Right forelimb (tissue), 1 donor: ENCODE measurements around the gene TK2.
"Not testable (repeated sequence)": the region's sequence is repeated elsewhere in the genome, so short reads cannot be mapped to it uniquely, and the experiment has no call there.

Source experiments
- DNase-seq: peaks from one replicate; pipeline ENCODE4 v3.0.0-alpha.2; 2018

Gene TK2

GRCh38 chr16:66481081-66481942 is 68.6 kb downstream of the TK2 start:
- DNase-seq = peak; percentile 34

GRCh38 chr16:66480265-66481080 is 69.4 kb downstream of the TK2 start:
- DNase-seq = no peak

DNA sequence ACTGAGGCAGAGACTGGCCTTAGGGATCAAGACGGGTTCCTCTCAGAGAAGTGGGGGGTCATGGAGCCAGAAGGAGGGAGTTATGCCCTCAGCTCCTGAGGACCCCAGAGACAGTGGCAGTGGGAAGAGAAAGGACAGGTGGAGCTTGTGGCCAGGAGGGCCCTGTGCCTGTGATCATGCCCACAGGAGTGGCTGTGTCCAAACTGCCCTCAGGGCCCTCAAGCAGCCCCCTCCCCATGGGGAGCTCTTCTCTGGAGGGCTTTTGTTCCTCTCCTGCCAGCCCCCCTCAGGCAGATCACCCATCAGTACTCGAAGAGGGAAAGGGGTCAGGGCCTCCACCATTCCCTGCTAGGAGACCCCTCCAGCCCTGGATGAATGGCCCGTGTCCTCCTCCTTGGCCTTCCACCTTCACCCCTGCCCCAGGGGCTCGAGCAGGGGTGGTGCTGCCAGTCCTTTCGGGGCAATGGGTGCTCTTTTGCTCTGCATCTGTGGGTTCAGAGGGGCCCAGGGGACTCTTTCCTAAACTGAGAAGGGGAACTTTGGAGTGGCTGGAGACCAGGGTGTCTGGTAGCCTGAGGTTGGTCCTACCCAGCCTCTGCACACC is 70.2 kb downstream of the TK2 start:
- no peak for DNase-seq

- peak; percentile 69 for DNase-seq
Observed at GRCh38 chr16:66478733-66479511, 71.0 kb downstream of the TK2 start.

GRCh38 chr16:66477028-66477515 is 72.8 kb downstream of the TK2 start:
- DNase-seq = no peak

- no peak for DNase-seq
Observed at GRCh38 chr16:66476328-66477027, 73.4 kb downstream of the TK2 start.

GRCh38 chr16:66475232-66475631 is 74.7 kb downstream of the TK2 start:
- no peak for DNase-seq

GRCh38 chr16:66474750-66475199 is 75.1 kb downstream of the TK2 start:
- no peak for DNase-seq

- DNase-seq = no peak
Observed at GRCh38 chr16:66473654-66474519, 76.0 kb downstream of the TK2 start.

GRCh38 chr16:66473051-66473571 is 76.8 kb downstream of the TK2 start:
- no peak for DNase-seq

DNA sequence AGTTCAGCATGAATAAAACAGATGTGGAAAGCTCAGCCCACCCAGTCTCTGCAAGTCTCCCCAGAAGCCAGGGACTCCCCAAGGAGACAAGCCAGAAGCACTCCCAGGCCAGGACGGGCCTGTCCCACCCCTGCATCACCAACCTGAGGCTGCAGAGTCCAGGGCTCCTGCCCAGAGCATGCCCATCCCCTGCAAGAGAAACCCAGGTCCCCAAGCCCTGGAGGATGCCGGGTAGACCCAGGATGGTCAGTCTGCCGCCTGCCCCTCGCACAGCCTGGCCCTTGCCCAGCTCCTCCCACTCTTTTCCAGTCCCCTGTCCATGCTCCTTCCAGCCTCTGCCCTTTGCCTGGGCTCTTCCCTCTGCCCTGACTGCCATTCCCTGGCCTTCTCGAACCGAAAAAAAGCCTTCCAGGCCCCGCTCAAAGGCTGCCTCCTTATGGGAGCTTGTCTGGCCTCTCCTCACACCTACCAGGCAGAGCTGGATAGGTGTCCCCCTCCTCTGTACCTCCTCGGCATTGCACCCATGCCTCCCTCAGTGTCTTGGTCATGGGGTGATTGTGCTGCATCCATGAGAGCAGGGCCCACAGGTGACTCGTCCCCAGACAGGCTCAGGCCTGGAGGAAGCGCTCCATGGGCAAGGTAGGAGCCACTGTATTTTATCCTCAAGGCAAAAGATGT is 78.1 kb downstream of the TK2 start:
- DNase-seq = no peak

- DNase-seq = no peak
Observed at GRCh38 chr16:66471264-66471663, 78.7 kb downstream of the TK2 start.

GRCh38 chr16:66470556-66470955 is 79.4 kb downstream of the TK2 start:
- no peak for DNase-seq

- DNase-seq = no peak
Observed at GRCh38 chr16:66469947-66470546, 79.9 kb downstream of the TK2 start.

DNA sequence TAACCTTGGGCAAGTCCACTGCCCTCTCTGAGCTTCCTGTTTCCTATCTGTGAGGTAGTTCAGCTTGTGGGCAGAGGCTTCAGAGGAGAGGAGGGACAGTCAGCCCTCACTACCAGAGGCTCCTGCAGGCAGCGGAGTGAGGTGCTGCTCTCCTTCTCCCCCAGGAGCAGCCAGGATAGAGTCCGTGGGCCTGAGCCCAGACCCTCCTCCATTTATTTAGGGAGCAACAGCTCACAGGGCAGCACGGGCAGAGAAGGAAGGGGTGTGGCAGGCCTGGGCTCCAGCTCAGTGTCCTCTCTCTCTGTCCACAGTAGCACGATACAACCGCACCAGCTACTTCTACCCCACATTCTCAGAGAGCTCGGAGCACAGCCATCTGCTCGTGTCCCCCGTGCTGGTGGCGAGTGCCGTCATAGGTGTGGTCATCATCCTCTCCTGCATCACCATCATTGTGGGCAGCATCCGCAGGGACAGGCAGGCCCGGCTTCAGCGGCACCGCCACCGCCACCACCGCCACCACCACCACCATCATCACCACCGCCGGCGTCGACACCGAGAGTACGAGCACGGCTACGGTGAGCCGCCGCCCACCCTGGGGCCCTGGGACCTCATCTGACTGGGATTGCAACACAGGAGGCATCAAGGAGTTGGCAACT is 80.5 kb downstream of the TK2 start:
- no peak for DNase-seq

GRCh38 chr16:66468321-66468965 is 81.5 kb downstream of the TK2 start:
- DNase-seq = no peak

DNA sequence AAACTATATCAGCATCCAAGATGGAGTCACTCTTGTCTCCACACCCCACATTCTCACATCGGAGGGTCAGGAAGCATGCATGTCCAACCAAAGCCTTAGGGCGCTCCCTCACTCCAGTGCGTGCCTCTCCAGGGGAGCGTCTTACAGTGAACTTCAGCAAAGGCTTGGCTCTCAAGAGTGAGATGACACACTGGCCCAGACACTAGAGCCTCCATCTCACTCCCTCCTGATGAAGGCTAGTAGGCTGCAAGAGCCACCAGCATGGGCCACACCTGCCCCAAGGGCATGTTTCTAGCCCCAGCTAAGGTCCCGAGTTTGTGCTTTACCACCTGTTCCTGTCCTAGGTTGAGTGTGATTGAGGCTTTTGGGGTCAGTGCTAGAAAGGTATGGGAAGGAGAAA is 82.3 kb downstream of the TK2 start:
- no peak for DNase-seq

GRCh38 chr16:66466636-66467035 is 83.3 kb downstream of the TK2 start:
- DNase-seq = not testable (repeated sequence)
